Measurements from ENCODE around the gene NARS2.

Gene NARS2

DNA sequence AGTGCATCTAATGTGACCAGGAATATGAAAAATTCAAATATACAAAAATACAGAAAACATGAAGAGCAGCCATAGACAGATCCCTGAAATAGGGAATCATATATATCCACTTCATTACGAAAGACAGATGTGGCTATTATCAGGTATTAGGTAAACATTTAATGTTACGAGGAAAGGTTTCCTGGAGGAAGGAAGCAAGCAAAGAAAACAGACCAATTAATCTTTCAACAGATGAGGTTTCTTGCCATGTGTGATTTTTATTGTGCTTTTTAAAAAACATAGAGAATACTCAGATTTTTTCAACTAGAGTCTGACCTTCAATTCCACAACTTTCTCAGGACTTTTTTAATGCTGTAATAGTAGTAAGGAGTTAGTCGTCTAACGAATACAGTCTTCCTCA is 132.7 kb downstream of the NARS2 start:
- no peaks in the 10 kb centered on the region for H3K36me3 ChIP-seq (ENCODE audit: control insufficient read depth, insufficient read depth, low read length)
- TF ChIP-seq, protein P1, sequence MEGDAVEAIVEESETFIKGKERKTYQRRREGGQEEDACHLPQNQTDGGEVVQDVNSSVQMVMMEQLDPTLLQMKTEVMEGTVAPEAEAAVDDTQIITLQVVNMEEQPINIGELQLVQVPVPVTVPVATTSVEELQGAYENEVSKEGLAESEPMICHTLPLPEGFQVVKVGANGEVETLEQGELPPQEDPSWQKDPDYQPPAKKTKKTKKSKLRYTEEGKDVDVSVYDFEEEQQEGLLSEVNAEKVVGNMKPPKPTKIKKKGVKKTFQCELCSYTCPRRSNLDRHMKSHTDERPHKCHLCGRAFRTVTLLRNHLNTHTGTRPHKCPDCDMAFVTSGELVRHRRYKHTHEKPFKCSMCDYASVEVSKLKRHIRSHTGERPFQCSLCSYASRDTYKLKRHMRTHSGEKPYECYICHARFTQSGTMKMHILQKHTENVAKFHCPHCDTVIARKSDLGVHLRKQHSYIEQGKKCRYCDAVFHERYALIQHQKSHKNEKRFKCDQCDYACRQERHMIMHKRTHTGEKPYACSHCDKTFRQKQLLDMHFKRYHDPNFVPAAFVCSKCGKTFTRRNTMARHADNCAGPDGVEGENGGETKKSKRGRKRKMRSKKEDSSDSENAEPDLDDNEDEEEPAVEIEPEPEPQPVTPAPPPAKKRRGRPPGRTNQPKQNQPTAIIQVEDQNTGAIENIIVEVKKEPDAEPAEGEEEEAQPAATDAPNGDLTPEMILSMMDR (IDR thresholded peaks at IDR 0.05; ENCODE audit: insufficient read depth, low read length, poor library complexity, severe bottlenecking), result no peak
- no peak for DNase-seq (ENCODE audit: extremely low read depth, insufficient read length)
- no peaks in the 10 kb centered on the region for H3K27me3 ChIP-seq (replicated peaks; ENCODE audit: control insufficient read depth, insufficient read depth, low read length)
- no peak overlapping the region for H3K4me3 ChIP-seq (replicated peaks; ENCODE audit: low read depth, low read length)

DNA sequence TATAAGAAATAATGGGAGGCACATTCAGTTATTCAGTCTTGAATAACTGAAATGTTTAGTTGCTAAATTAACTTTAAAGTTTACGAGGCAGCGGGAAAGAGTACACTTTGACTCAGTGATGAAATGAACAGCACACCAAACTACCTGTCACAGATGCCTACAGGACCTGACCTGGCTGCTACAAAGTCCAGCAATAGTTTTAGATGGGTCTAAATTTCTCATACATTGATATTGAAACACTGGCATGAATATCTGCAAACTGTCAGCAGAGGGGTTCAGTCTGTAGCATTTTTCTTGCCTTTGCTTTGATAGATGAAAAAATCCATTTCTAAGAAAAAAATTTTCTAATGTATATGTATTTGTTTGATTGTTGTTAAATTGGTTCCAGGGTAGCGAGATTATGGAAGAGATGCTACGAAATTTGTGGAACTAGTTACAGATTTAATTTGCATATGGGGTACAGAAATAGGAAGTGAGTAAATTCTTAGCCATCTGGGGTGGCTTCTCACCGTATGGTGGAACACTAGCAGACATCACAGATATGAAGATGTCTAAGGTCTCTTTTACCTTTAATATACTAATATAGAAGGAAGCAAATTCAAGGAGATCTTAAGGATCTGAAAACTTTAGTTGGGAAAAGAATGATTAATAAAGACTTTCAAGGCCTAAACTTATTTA is 136.2 kb downstream of the NARS2 start:
- no peak overlapping the region for H3K4me3 ChIP-seq (replicated peaks; ENCODE audit: low read depth, low read length)
- no peak for DNase-seq (ENCODE audit: extremely low read depth, insufficient read length)
- H3K36me3 ChIP-seq (ENCODE audit: control insufficient read depth, insufficient read depth, low read length), result no peaks in the 10 kb centered on the region
- H3K27me3 ChIP-seq (replicated peaks; ENCODE audit: control insufficient read depth, insufficient read depth, low read length), result no peaks in the 10 kb centered on the region
- TF ChIP-seq, protein P1 (IDR thresholded peaks at IDR 0.05; ENCODE audit: insufficient read depth, low read length, poor library complexity, severe bottlenecking), result no peak

DNA sequence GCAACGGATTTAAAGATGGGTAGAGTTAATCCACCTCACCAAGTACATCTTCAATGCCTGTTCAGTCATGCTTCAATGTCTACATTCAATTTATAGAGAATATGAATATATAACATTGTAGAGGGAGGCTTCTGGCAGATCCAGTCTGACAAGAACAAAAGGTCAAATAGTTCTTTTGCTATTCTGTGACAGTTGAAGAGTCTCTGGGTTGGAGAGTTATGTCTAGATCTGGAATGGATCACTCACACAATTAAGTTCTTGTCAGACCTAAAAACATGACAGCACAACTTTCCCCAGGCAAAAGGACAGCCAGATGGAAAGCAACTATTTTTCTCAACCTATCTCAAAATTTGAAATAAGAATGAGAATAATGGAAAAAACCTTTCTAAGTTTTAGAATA is 141.7 kb downstream of the NARS2 start:
- TF ChIP-seq, protein P1 (IDR thresholded peaks at IDR 0.05; ENCODE audit: insufficient read depth, low read length, poor library complexity, severe bottlenecking), result no peak
- Histone ChIP-seq H3K27me3 (replicated peaks; ENCODE audit: control insufficient read depth, insufficient read depth, low read length) (no peaks in the 10 kb centered on the region), H3K36me3 (ENCODE audit: control insufficient read depth, insufficient read depth, low read length) (no peaks in the 10 kb centered on the region), H3K4me3 (replicated peaks; ENCODE audit: low read depth, low read length) (no peak overlapping the region)
- no peak for DNase-seq (ENCODE audit: extremely low read depth, insufficient read length)

DNA sequence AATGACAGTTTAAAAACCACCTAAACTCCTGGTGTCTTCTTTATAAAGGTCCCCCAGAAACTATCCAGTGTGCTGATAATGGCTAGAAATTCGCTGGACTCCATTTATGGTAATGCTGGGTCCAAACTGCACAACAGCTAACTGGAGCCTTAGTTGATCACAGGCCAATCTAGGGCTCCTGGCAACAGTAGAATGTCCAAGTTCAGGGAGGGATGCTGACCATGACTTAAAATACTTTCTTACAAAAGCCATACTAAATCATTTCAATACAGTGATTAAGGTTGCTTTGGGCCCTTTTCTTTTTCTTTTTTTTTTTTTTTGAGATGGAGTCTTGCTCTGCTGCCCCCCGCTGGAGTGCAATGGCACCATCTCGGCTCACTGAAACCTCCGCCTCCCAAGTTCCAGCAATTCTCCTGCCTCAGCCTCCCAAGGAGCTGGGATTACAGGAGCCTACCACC is 142.6 kb downstream of the NARS2 start:
- no peak for DNase-seq (ENCODE audit: extremely low read depth, insufficient read length)
- TF ChIP-seq, protein P1 (IDR thresholded peaks at IDR 0.05; ENCODE audit: insufficient read depth, low read length, poor library complexity, severe bottlenecking), result peak; percentile 59
- no peak overlapping the region for H3K4me3 ChIP-seq (replicated peaks; ENCODE audit: low read depth, low read length)
- no peaks in the 10 kb centered on the region for H3K36me3 ChIP-seq (ENCODE audit: control insufficient read depth, insufficient read depth, low read length)
- no peaks in the 10 kb centered on the region for H3K27me3 ChIP-seq (replicated peaks; ENCODE audit: control insufficient read depth, insufficient read depth, low read length)

DNA sequence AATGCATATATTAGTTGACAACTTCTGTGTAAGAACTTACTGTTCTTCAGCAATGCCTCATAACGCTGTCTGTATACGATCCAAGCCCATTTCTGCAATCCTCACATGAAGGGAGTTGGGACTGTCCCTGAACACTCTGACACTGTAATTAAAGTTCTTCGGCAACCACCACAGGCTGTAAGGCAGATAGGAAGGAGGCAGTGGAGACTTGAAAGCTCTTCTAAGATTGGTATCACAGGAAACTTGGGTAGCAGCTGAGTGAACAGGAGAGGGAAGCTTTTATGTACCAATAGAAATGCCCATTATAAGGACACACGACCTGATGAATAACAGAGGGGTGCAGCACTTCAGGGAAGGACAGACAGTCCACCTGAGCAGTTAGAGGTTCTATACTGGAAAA is 145.0 kb downstream of the NARS2 start:
- TF ChIP-seq, protein P1 (IDR thresholded peaks at IDR 0.05; ENCODE audit: insufficient read depth, low read length, poor library complexity, severe bottlenecking), result no peak
- no peak for DNase-seq (ENCODE audit: extremely low read depth, insufficient read length)
- Histone ChIP-seq H3K27me3 (replicated peaks; ENCODE audit: control insufficient read depth, insufficient read depth, low read length) (no peaks in the 10 kb centered on the region), H3K4me3 (replicated peaks; ENCODE audit: low read depth, low read length) (no peak overlapping the region), H3K36me3 (ENCODE audit: control insufficient read depth, insufficient read depth, low read length) (no peaks in the 10 kb centered on the region)

DNA sequence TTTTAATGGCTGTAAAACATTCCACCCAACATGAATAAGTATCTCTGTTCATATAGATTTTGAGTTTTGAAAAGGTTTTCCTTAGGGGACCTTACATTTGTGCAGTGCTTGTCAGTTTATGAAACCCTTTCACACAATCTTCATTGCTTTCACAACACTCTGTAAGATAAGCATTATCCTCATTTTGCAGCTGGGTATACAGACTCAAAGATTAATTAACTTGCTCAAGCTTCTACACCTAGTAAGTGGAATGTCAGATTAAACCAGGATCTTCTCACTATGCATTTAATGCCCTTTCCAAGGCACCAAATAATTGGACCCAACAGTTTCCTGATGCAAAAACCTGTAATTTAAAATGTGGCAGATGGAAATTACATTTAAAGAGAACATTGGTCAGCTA is 145.5 kb downstream of the NARS2 start:
- no peaks in the 10 kb centered on the region for H3K36me3 ChIP-seq (ENCODE audit: control insufficient read depth, insufficient read depth, low read length)
- H3K27me3 ChIP-seq (replicated peaks; ENCODE audit: control insufficient read depth, insufficient read depth, low read length), result no peaks in the 10 kb centered on the region
- no peak overlapping the region for H3K4me3 ChIP-seq (replicated peaks; ENCODE audit: low read depth, low read length)
- TF ChIP-seq, protein P1 (IDR thresholded peaks at IDR 0.05; ENCODE audit: insufficient read depth, low read length, poor library complexity, severe bottlenecking), result no peak
- DNase-seq (ENCODE audit: extremely low read depth, insufficient read length), result no peak
